H1 (cell line): Measurements from ENCODE around the gene RALA. TPM values are rescaled to one million over a fixed set of nuclear protein-coding genes. Genes with fewer than 3 reads are reported as not detected.
A peak's percentile ranks its signal among the peaks of the same experiment; 100 is the strongest.

Experiments used
- CTCF ChIA-PET: fragments of 300-600 bp; sonication (Branson Sonifier 250); formaldehyde crosslinking; loops from one replicate; lab custom pipeline; 2021; ENCODE audit not compliant: partially characterized antibody; lab: Charles Lee
- POLR2A ChIA-PET: fragments of 300-600 bp; sonication (Branson Sonifier 250); formaldehyde crosslinking; loops from one replicate; lab custom pipeline; 2021; ENCODE audit warnings: inconsistent platforms; ENCODE audit not compliant: partially characterized antibody; lab: Charles Lee
- DNase-seq, 2 experiments: peaks; one replicate each; pipeline versions ENCODE4 v3.0.0 to v3.0.0-alpha.2; 2010 to 2022; ENCODE audit warnings: low spot score in 2 of 2, low read depth in 1 of 2, mixed read lengths in 1 of 2
- FAIRE-seq: peaks from 2 replicates; lab custom pipeline; 2011; peaks lifted over from hg19 to GRCh38; lab: Jason Lieb, UNC
- H2AFZ ChIP-seq: 2 replicates; pipeline ENCODE4 v1.8.1; 2012; ENCODE audit warnings: low read length, inconsistent platforms
- H2AK5ac ChIP-seq: 2 replicates; pipeline ENCODE4 v1.6.1; 2013; ENCODE audit warnings: low read depth, low read length
- H2BK120ac ChIP-seq: replicated peaks from 2 replicates; pipeline ENCODE3; 2013; ENCODE audit warnings: low read depth, low read length, inconsistent platforms
- H2BK12ac ChIP-seq: 2 replicates; pipeline ENCODE4 v1.6.1; 2013; ENCODE audit warnings: low read depth, low read length
- H2BK15ac ChIP-seq: 2 replicates; pipeline ENCODE4 v1.6.1; 2013; ENCODE audit warnings: low read length
- H2BK20ac ChIP-seq: 2 replicates; pipeline ENCODE4 v1.6.1; 2013; ENCODE audit warnings: low read length
- H2BK5ac ChIP-seq: 2 replicates; pipeline ENCODE4 v1.6.1; 2013; ENCODE audit warnings: low read depth, low read length
- H3K14ac ChIP-seq: 2 replicates; pipeline ENCODE4 v1.6.1; 2013; ENCODE audit warnings: inconsistent platforms; ENCODE audit not compliant: insufficient read length
- H3K18ac ChIP-seq: 2 replicates; pipeline ENCODE4 v1.6.1; 2013; ENCODE audit warnings: low read length; ENCODE audit errors: extremely low read depth
- H3K23ac ChIP-seq: 2 replicates; pipeline ENCODE4 v1.6.1; 2013; ENCODE audit warnings: inconsistent platforms; ENCODE audit not compliant: insufficient read length
- H3K23me2 ChIP-seq: 2 replicates; pipeline ENCODE4 v1.6.1; 2013; ENCODE audit warnings: low read depth, low read length
- H3K27ac ChIP-seq: 2 replicates; pipeline ENCODE4 v1.6.1; 2011; ENCODE audit warnings: low read depth, low read length, inconsistent platforms
- H3K27me3 ChIP-seq, 4 experiments: replicated peaks in 1 of 4; 1 replicate in 1 of 4; 2 replicates in 3 of 4; pipeline versions ENCODE4 v1.6.1 to v1.8.1; 2011 to 2013; ENCODE audit warnings: low read length in 3 of 4, mild to moderate bottlenecking in 3 of 4, inconsistent platforms in 2 of 4, mixed read lengths in 2 of 4, moderate library complexity in 1 of 4; ENCODE audit not compliant: control insufficient read depth in 3 of 4, insufficient read depth in 3 of 4; ENCODE audit errors: extremely low read depth in 1 of 4
- H3K36me3 ChIP-seq, 4 experiments: 2 replicates each; pipeline versions ENCODE4 v1.6.1 to v1.8.1; 2011 to 2013; ENCODE audit warnings: mild to moderate bottlenecking in 4 of 4, low read length in 3 of 4, moderate library complexity in 2 of 4, control low read depth in 1 of 4, inconsistent platforms in 1 of 4; ENCODE audit not compliant: insufficient read depth in 4 of 4, control insufficient read depth in 2 of 4
- H3K4ac ChIP-seq: replicated peaks from 2 replicates; pipeline ENCODE3; 2013; ENCODE audit warnings: low read length, low read depth, mixed read lengths, inconsistent platforms; ENCODE audit not compliant: insufficient read length
- H3K4me1 ChIP-seq, 4 experiments: replicated peaks in 1 of 4; 1 replicate in 1 of 4; 2 replicates in 3 of 4; pipeline versions ENCODE4 v1.6.1 to v1.8.1; 2011 to 2013; ENCODE audit warnings: low read length in 3 of 4, inconsistent platforms in 2 of 4, mixed read lengths in 1 of 4; ENCODE audit not compliant: insufficient read depth in 4 of 4, control insufficient read depth in 3 of 4
- H3K4me2 ChIP-seq, 2 experiments: 2 replicates each; pipeline versions ENCODE4 v1.6.1 to v1.8.1; 2011 to 2013; ENCODE audit warnings: low read depth in 2 of 2, low read length in 2 of 2, control low read depth in 1 of 2, inconsistent platforms in 1 of 2, mild to moderate bottlenecking in 1 of 2; ENCODE audit not compliant: insufficient read depth in 1 of 2
- H3K4me3 ChIP-seq, 4 experiments: fragments of 200-600, 300-600 bp in 1 of 4; sonication (generic), shearing (Covaris generic), sonication (Bioruptor Twin) in 1 of 4; 2 replicates each; pipeline versions ENCODE4 v1.5.1 to v1.8.1; 2011 to 2016; ENCODE audit warnings: low read length in 4 of 4, low read depth in 3 of 4, control low read depth in 2 of 4, inconsistent platforms in 2 of 4, mild to moderate bottlenecking in 2 of 4, mixed read lengths in 1 of 4, moderate library complexity in 1 of 4; ENCODE audit not compliant: insufficient read depth in 2 of 4; ENCODE audit errors: extremely low read depth in 1 of 4
- H3K56ac ChIP-seq: replicated peaks from 2 replicates; pipeline ENCODE3; 2013; ENCODE audit warnings: low read depth, mild to moderate bottlenecking, mixed read lengths, low read length, inconsistent platforms; ENCODE audit not compliant: insufficient read length
- H3K79me1 ChIP-seq: 2 replicates; pipeline ENCODE4 v1.6.1; 2013; ENCODE audit warnings: low read depth, low read length, control low read depth
- H3K79me2 ChIP-seq, 2 experiments: 2 replicates each; pipeline versions ENCODE4 v1.6.1 to v1.8.1; 2012 to 2013; ENCODE audit warnings: low read length in 2 of 2, mild to moderate bottlenecking in 2 of 2, inconsistent platforms in 1 of 2; ENCODE audit not compliant: insufficient read depth in 2 of 2, control insufficient read depth in 1 of 2
- H3K9ac ChIP-seq, 4 experiments: replicated peaks in 1 of 4; 1 replicate in 1 of 4; 2 replicates in 3 of 4; pipeline versions ENCODE4 v1.6.1 to v1.8.1; 2011 to 2013; ENCODE audit warnings: low read depth in 3 of 4, low read length in 3 of 4, control low read depth in 2 of 4, mild to moderate bottlenecking in 2 of 4, moderate library complexity in 2 of 4, inconsistent platforms in 1 of 4; ENCODE audit errors: extremely low read depth in 1 of 4
- H3K9me3 ChIP-seq, 2 experiments: 2 replicates each; pipeline versions ENCODE4 v1.6.1 to v1.8.1; 2012 to 2013; ENCODE audit warnings: mild to moderate bottlenecking in 2 of 2, moderate library complexity in 2 of 2, control low read depth in 1 of 2, inconsistent platforms in 1 of 2, low read depth in 1 of 2, low read length in 1 of 2, mixed read lengths in 1 of 2; ENCODE audit not compliant: insufficient read depth in 2 of 2
- H4K20me1 ChIP-seq, 2 experiments: replicated peaks in 1 of 2; 2 replicates each; pipeline versions ENCODE3 to v1.8.1; 2011 to 2013; ENCODE audit warnings: inconsistent platforms in 2 of 2, low read length in 2 of 2, mild to moderate bottlenecking in 1 of 2; ENCODE audit not compliant: insufficient read depth in 2 of 2, control insufficient read depth in 1 of 2
- H4K5ac ChIP-seq: 2 replicates; pipeline ENCODE4 v1.6.1; 2013; ENCODE audit warnings: low read length, low read depth, mixed read lengths, inconsistent platforms; ENCODE audit not compliant: insufficient read length
- H4K8ac ChIP-seq: 2 replicates; pipeline ENCODE4 v1.8.0; 2013; ENCODE audit warnings: mild to moderate bottlenecking, moderate library complexity, low read length, inconsistent platforms; ENCODE audit not compliant: insufficient read depth; ENCODE audit errors: extremely low read depth
- H4K91ac ChIP-seq: replicated peaks from 2 replicates; pipeline ENCODE3; 2013; ENCODE audit warnings: low read length, mixed read lengths, inconsistent platforms; ENCODE audit not compliant: insufficient read length
- ASH2L ChIP-seq: fragments of 200-600, 300-600 bp; sonication (generic); IDR thresholded peaks from one replicate; pipeline ENCODE4 v1.7.1; 2017; ENCODE audit warnings: low read length
- BCL11A ChIP-seq, 2 experiments: IDR thresholded peaks; one replicate each; pipeline ENCODE4 v1.6.1; 2011; ENCODE audit warnings: low read depth in 2 of 2, low read length in 2 of 2, mild to moderate bottlenecking in 2 of 2
- FOSL1 ChIP-seq: IDR thresholded peaks from 2 replicates; pipeline ENCODE4 v1.6.1; 2011; ENCODE audit warnings: mild to moderate bottlenecking, low read depth, low read length, moderate library complexity; ENCODE audit not compliant: insufficient read depth
- HDAC2 ChIP-seq, 2 experiments: fragments of 300-600 bp in 1 of 2; sonication (generic) in 1 of 2; IDR thresholded peaks; 2 replicates each; pipeline ENCODE4 v1.6.1; 2011 to 2012; ENCODE audit warnings: low read depth in 2 of 2, low read length in 2 of 2, mild to moderate bottlenecking in 2 of 2, moderate library complexity in 2 of 2, borderline replicate concordance in 1 of 2, inconsistent platforms in 1 of 2
- NRF1 ChIP-seq: IDR thresholded peaks from 2 replicates; pipeline ENCODE4 v1.6.1; 2011; ENCODE audit warnings: mild to moderate bottlenecking, low read depth, low read length, improper control_type of control experiment
- WGBS, 2 experiments: shearing (Covaris generic) in 1 of 2; methylation state at CpG; one replicate each; pipeline versions ENCODE4 v1.1.6 to v1.1.7; 2013 to 2015; ENCODE audit warnings: low lambda C conversion rate in 2 of 2, mixed read lengths in 2 of 2, inconsistent platforms in 1 of 2, low coverage in 1 of 2, missing lambda C conversion rate in 1 of 2; ENCODE audit not compliant: insufficient replicate concordance in 2 of 2, insufficient coverage in 1 of 2, insufficient read length in 1 of 2; ENCODE audit errors: extremely low coverage in 1 of 2, missing lambda C conversion rate in 1 of 2; 5-methylcytosine and 5-hydroxymethylcytosine counted together
- polyA plus RNA-seq, 7 experiments: library from polyadenylated mRNA; depleted of rRNA in 3 of 7; stranded (reverse) in 5 of 7; unstranded in 2 of 7; fragments of >200 nt in 5 of 7; fragments of 200-250 nt in 2 of 7; gene quantifications; 1 replicate in 5 of 7; 2 replicates in 1 of 7; 4 replicates in 1 of 7; pipeline versions ENCODE4 v1.2.1 to v1.2.3, GENCODE V29; 2011 to 2013; ENCODE audit warnings: missing spikeins in 2 of 7, mixed read lengths in 2 of 7
- total RNA-seq: library from RNA; stranded (reverse); fragmentation: NEBNext Ultra II Directional; extraction: Animal tissue kit (Norgen Biotek cat#: 25700); gene quantifications from 2 replicates; pipeline ENCODE4 v1.2.1, GENCODE V29; 2021

The RALA gene
- total and polyA plus RNA-seq, 2 of the 8 experiments (the other 6 are each of a cell fraction or from before 2014, with no cell fraction given): 24.1 to 72.8 TPM

DNA sequence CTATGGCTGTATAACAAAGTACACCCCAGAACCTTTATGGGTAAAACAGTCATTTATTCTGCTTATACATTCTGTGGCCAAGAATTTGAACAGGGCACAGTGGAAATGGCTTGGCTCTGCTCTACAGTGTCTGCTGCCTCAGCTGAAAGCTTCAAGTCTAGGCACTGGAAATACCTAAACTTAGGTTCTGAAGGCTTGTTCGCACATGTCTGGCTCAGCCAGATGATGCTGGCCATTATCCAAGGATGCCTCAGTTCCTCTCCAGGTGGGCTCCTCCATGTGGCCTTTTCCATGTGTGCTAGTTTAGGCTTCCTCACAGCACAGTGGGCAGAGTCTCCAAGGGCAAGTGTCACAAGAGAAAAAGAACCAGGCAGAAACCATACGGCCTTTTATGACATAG, 76.8 kb downstream of the RALA start:
- peaks cover 0 to 31% (median 22%) of the 10 kb centered on the region in 4 experiments; a peak in 6 of 8 replicates for H3K36me3 ChIP-seq
- H3K4me2 ChIP-seq: no peak overlapping the region
- WGBS, 2 experiments: 94% methylated on average over 2 of the region's 2 CpGs; no CpG with 5 or more reads in 1 of the 2 experiments
- H4K91ac ChIP-seq: no peak overlapping the region
- no peak overlapping the region for H2BK15ac ChIP-seq
- H2BK120ac ChIP-seq: no peak overlapping the region
- 0 out of 2 replicates have a peak, but pooled peaks cover 2% of the 10 kb centered on the region for H3K79me1 ChIP-seq
- H3K4ac ChIP-seq: no peak overlapping the region
- H4K5ac ChIP-seq: no peak overlapping the region
- CTCF ChIA-PET: interaction anchor here (1.0 to 1.4 kb wide), 3 partner anchors 14 to 120 kb away, joined by 3 to 4 read pairs (median 3); no protein-coding TSS in a partner anchor
- POLR2A ChIA-PET: no interaction called here
- no peaks in the 10 kb centered on the region for H3K27me3 ChIP-seq
- H3K79me2 ChIP-seq: no peaks in the 10 kb centered on the region
- H3K23me2 ChIP-seq: no peaks in the 10 kb centered on the region; the same call in 1 of the 2 replicates
- no peak overlapping the region for H2AK5ac ChIP-seq
- H4K20me1 ChIP-seq: peaks cover 0 to 4% of the 10 kb centered on the region in 2 experiments
- H3K4me3 ChIP-seq: no peak overlapping the region
- H3K9ac ChIP-seq: no peak overlapping the region
- no peak overlapping the region for H3K23ac ChIP-seq
- H2BK12ac ChIP-seq: no peak overlapping the region
- no peak overlapping the region for H4K8ac ChIP-seq
- H3K4me1 ChIP-seq: no peaks in the 10 kb centered on the region
- DNase-seq: no peak
- H3K18ac ChIP-seq: peak overlapping the region; percentile 1; the same call in 1 of the 2 replicates
- 0 out of 2 replicates have a peak overlapping the region, but pooled peaks have one; percentile 29 for H3K27ac ChIP-seq
- TF ChIP-seq BCL11A (IDR thresholded peaks at IDR 0.05; ENCODE audit: low read depth in 2 of 2, low read length in 2 of 2): no peak
- TF ChIP-seq NRF1: no peak
- no peak for TF ChIP-seq ASH2L
- no peak for TF ChIP-seq HDAC2 (IDR thresholded peaks at IDR 0.05; ENCODE audit: borderline replicate concordance in 1 of 2, low read depth in 2 of 2, low read length in 2 of 2)
- no peak for TF ChIP-seq FOSL1
- H3K9me3 ChIP-seq: no peaks in the 10 kb centered on the region
- no peak overlapping the region for H2AFZ ChIP-seq
- no peak overlapping the region for H2BK5ac ChIP-seq
- H2BK20ac ChIP-seq: no peak overlapping the region
- H3K14ac ChIP-seq: no peak overlapping the region
- no peak overlapping the region for H3K56ac ChIP-seq
- FAIRE-seq: no peak
